ENCODE measurements around the gene PODNL1. TPM values are rescaled to one million over a fixed set of nuclear protein-coding genes. Genes with fewer than 3 reads are reported as not detected.
"Not testable (repeated sequence)": the region's sequence is repeated elsewhere in the genome, so short reads cannot be mapped to it uniquely, and the experiment has no call there.

PODNL1 gene
- total RNA-seq, 2 donors from 2014 or later, result 0.50 to 9.1 TPM

GRCh38 chr19:13968383-13968935 lies 30.2 kb upstream of the PODNL1 start:
- H3K9me3 ChIP-seq, result no peaks in the 10 kb centered on the region
- no peak for DNase-seq (ENCODE audit: low spot score)
- no peaks in the 10 kb centered on the region for H3K4me1 ChIP-seq (replicated peaks)
- H3K27me3 ChIP-seq (replicated peaks; ENCODE audit: insufficient read depth), result no peaks in the 10 kb centered on the region
- peaks cover 8 to 28% of the 10 kb centered on the region in 2 donors for H3K36me3 ChIP-seq
- H3K27ac ChIP-seq, result no peak overlapping the region
- intact Hi-C loops (cut with DNase I), result no loop called here
- no peak overlapping the region for H3K4me3 ChIP-seq
- TF ChIP-seq POLR2A (IDR thresholded peaks at IDR 0.05), result no peak
- TF ChIP-seq CTCF (IDR thresholded peaks at IDR 0.05), result no peak
- TF ChIP-seq POLR2AphosphoS5 (IDR thresholded peaks at IDR 0.05), result no peak
- WGBS, result 91% methylated on average over 20 of the region's 22 CpGs

- H3K4me3 ChIP-seq; H3K27me3 ChIP-seq (replicated peaks; ENCODE audit: insufficient read depth); H3K27ac ChIP-seq; H3K9me3 ChIP-seq; intact Hi-C loops (cut with DNase I); H3K4me1 ChIP-seq (replicated peaks); DNase-seq (ENCODE audit: low spot score): not testable (repeated sequence)
- peaks cover 8 to 28% of the 10 kb centered on the region in 2 donors for H3K36me3 ChIP-seq
- WGBS, result 92% methylated on average over 8 of the region's 8 CpGs
Observed at GRCh38 chr19:13967206-13967605, 29.0 kb upstream of the PODNL1 start.

GRCh38 chr19:13966684-13967128 lies 28.5 kb upstream of the PODNL1 start:
- Histone ChIP-seq H3K4me1 (replicated peaks) (no peaks in the 10 kb centered on the region), H3K4me3 (no peak overlapping the region), H3K36me3 (peaks cover 8 to 28% of the 10 kb centered on the region in 2 donors), H3K27me3 (replicated peaks; ENCODE audit: insufficient read depth) (no peaks in the 10 kb centered on the region), H3K27ac (no peak overlapping the region), H3K9me3 (no peaks in the 10 kb centered on the region)
- 96% methylated on average over 10 of the region's 14 CpGs for WGBS
- no peak for DNase-seq (ENCODE audit: low spot score)
- TF ChIP-seq POLR2AphosphoS5 (IDR thresholded peaks at IDR 0.05), result no peak
- no peak for TF ChIP-seq POLR2A (IDR thresholded peaks at IDR 0.05)
- no peak for TF ChIP-seq CTCF (IDR thresholded peaks at IDR 0.05)
- intact Hi-C loops (cut with DNase I), result no loop called here

- Histone ChIP-seq H3K36me3 (peaks cover 8 to 28% of the 10 kb centered on the region in 2 donors), H3K9me3 (no peaks in the 10 kb centered on the region), H3K4me1 (replicated peaks) (no peaks in the 10 kb centered on the region), H3K27me3 (replicated peaks; ENCODE audit: insufficient read depth) (no peaks in the 10 kb centered on the region), H3K4me3 (no peak overlapping the region), H3K27ac (no peak overlapping the region)
- no peak for TF ChIP-seq CTCF (IDR thresholded peaks at IDR 0.05)
- no peak for TF ChIP-seq POLR2A (IDR thresholded peaks at IDR 0.05)
- TF ChIP-seq POLR2AphosphoS5 (IDR thresholded peaks at IDR 0.05), result no peak
- WGBS, result 96% methylated on average over 18 of the region's 20 CpGs
- DNase-seq (ENCODE audit: low spot score), result no peak
- intact Hi-C loops (cut with DNase I), result no loop called here
Observed at GRCh38 chr19:13965926-13966683, 27.9 kb upstream of the PODNL1 start.

GRCh38 chr19:13965377-13965896 lies 27.2 kb upstream of the PODNL1 start:
- 93% methylated on average over 24 of the region's 24 CpGs for WGBS
- Histone ChIP-seq H3K4me1 (replicated peaks) (no peaks in the 10 kb centered on the region), H3K27me3 (replicated peaks; ENCODE audit: insufficient read depth) (no peaks in the 10 kb centered on the region), H3K27ac (no peak overlapping the region), H3K9me3 (no peaks in the 10 kb centered on the region), H3K36me3 (peaks cover 8 to 28% of the 10 kb centered on the region in 2 donors), H3K4me3 (no peak overlapping the region)
- intact Hi-C loops (cut with DNase I), result no loop called here
- DNase-seq (ENCODE audit: low spot score), result no peak
- TF ChIP-seq POLR2A (IDR thresholded peaks at IDR 0.05) (no peak), POLR2AphosphoS5 (IDR thresholded peaks at IDR 0.05) (no peak), CTCF (IDR thresholded peaks at IDR 0.05) (no peak)

Measured in prostate gland (tissue), 2 donors.